Esophagus (tissue), 2 donors: Measurements from ENCODE around the gene LEO1. TPM values are rescaled to one million over a fixed set of nuclear protein-coding genes. Genes with fewer than 3 reads are reported as not detected.

Experiments used
- H3K27ac ChIP-seq, 2 donors: one replicate each; pipeline ENCODE4 v1.5.1; 2013; ENCODE audit warnings: low read depth in 2 of 2, mild to moderate bottlenecking in 2 of 2, inconsistent platforms in 1 of 2, low read length in 1 of 2, moderate library complexity in 1 of 2
- H3K27me3 ChIP-seq, 2 donors: one replicate each; pipeline ENCODE4 v1.6.1; 2013; ENCODE audit warnings: low read length in 2 of 2, control low read depth in 1 of 2, mild to moderate bottlenecking in 1 of 2; ENCODE audit not compliant: insufficient read depth in 2 of 2, control insufficient read depth in 1 of 2
- H3K36me3 ChIP-seq, 2 donors: one replicate each; pipeline ENCODE4 v1.6.1; 2013; ENCODE audit warnings: low read length in 1 of 2; ENCODE audit not compliant: control insufficient read depth in 2 of 2, insufficient read depth in 2 of 2
- H3K4me1 ChIP-seq, 2 donors: one replicate each; pipeline ENCODE4 v1.6.1; 2013; ENCODE audit warnings: low read length in 1 of 2; ENCODE audit not compliant: control insufficient read depth in 2 of 2, insufficient read depth in 2 of 2
- H3K4me3 ChIP-seq, 2 donors: one replicate each; pipeline ENCODE4 v1.5.1; 2013; ENCODE audit warnings: low read length in 2 of 2, mild to moderate bottlenecking in 2 of 2, low read depth in 1 of 2, moderate library complexity in 1 of 2
- H3K9me3 ChIP-seq, 2 donors: one replicate each; pipeline ENCODE4 v1.6.1; 2013; ENCODE audit warnings: mild to moderate bottlenecking in 2 of 2, low read depth in 1 of 2, low read length in 1 of 2, moderate library complexity in 1 of 2; ENCODE audit not compliant: control insufficient read depth in 2 of 2, insufficient read depth in 1 of 2
- WGBS, 2 donors: extraction: QIAGEN DNeasy Blood & Tissue Kit; methylation state at CpG; one replicate each; pipeline ENCODE4 v1.1.7; 2013; 5-methylcytosine and 5-hydroxymethylcytosine counted together
- polyA plus RNA-seq, 2 donors: library from polyadenylated mRNA; stranded (reverse); fragments of 200-250 nt; gene quantifications; one replicate each; pipeline ENCODE4 v1.2.3, GENCODE V29; 2013
- donor health status: healthy with polysubstance abuse.
- donor health status: Bipolar disorder and iron deficiency.

The LEO1 gene
- polyA plus RNA-seq, 2 donors = 9.5 to 19.6 TPM

- no peaks in the 10 kb centered on the region for H3K4me1 ChIP-seq
- WGBS, 2 donors = 93 to 96% methylated on average over 3 of the region's 3 CpGs
- H3K9me3 ChIP-seq = no peaks in the 10 kb centered on the region
- H3K27me3 ChIP-seq = no peaks in the 10 kb centered on the region
- no peak overlapping the region for H3K27ac ChIP-seq
- peaks cover 5 to 16% of the 10 kb centered on the region in 2 donors for H3K36me3 ChIP-seq
- no peak overlapping the region for H3K4me3 ChIP-seq
Observed at GRCh38 chr15:51912528-51912927, 59.0 kb downstream of the LEO1 start.

GRCh38 chr15:51909584-51909983 is 62.0 kb downstream of the LEO1 start:
- WGBS, 2 donors = 92 to 96% methylated on average over 2 of the region's 2 CpGs
- Histone ChIP-seq H3K36me3 (peaks cover 3 to 12% of the 10 kb centered on the region in 2 donors), H3K27ac (no peak overlapping the region)

GRCh38 chr15:51908316-51908715 is 63.3 kb downstream of the LEO1 start:
- H3K4me1 ChIP-seq = no peaks in the 10 kb centered on the region
- 89 to 97% methylated on average over 1 of the region's 1 CpG for WGBS, 2 donors
- H3K4me3 ChIP-seq = no peak overlapping the region
- H3K9me3 ChIP-seq = no peaks in the 10 kb centered on the region
- no peak overlapping the region for H3K27ac ChIP-seq
- H3K27me3 ChIP-seq = no peaks in the 10 kb centered on the region
- H3K36me3 ChIP-seq = peaks cover 3 to 9% of the 10 kb centered on the region in 2 donors

More at GRCh38 chr15:51909584-51909983, 62.0 kb downstream of the LEO1 start:
- H3K4me1 ChIP-seq = no peaks in the 10 kb centered on the region
- no peaks in the 10 kb centered on the region for H3K27me3 ChIP-seq
- H3K9me3 ChIP-seq = no peaks in the 10 kb centered on the region
- H3K4me3 ChIP-seq = no peak overlapping the region

GRCh38 chr15:51907136-51907862 is 64.3 kb downstream of the LEO1 start:
- no peak overlapping the region for H3K4me3 ChIP-seq
- H3K9me3 ChIP-seq = no peaks in the 10 kb centered on the region
- H3K4me1 ChIP-seq = no peaks in the 10 kb centered on the region
- H3K27me3 ChIP-seq = no peaks in the 10 kb centered on the region
- H3K27ac ChIP-seq = no peak overlapping the region
- H3K36me3 ChIP-seq = peaks cover 3 to 9% of the 10 kb centered on the region in 2 donors
- WGBS, 2 donors = 66 to 83% methylated on average over 8 of the region's 8 CpGs

- no peaks in the 10 kb centered on the region for H3K4me1 ChIP-seq
- peaks cover 4 to 5% of the 10 kb centered on the region in 2 donors for H3K36me3 ChIP-seq
- H3K27ac ChIP-seq = no peak overlapping the region
- no peak overlapping the region for H3K4me3 ChIP-seq
- no peaks in the 10 kb centered on the region for H3K27me3 ChIP-seq
- 77 to 81% methylated on average over 4 of the region's 4 CpGs for WGBS, 2 donors
- no peaks in the 10 kb centered on the region for H3K9me3 ChIP-seq
Observed at GRCh38 chr15:51904931-51905330, 66.6 kb downstream of the LEO1 start.

- WGBS, 2 donors = 80 to 88% methylated on average over 3 of the region's 3 CpGs
- no peak overlapping the region for H3K4me3 ChIP-seq
- no peak overlapping the region for H3K27ac ChIP-seq
- no peaks in the 10 kb centered on the region for H3K27me3 ChIP-seq
- no peaks in the 10 kb centered on the region for H3K4me1 ChIP-seq
- H3K36me3 ChIP-seq = peaks cover 3 to 4% of the 10 kb centered on the region in 2 donors
- H3K9me3 ChIP-seq = no peaks in the 10 kb centered on the region
Observed at GRCh38 chr15:51904421-51904820, 67.2 kb downstream of the LEO1 start.

GRCh38 chr15:51889486-51889885 is 82.1 kb downstream of the LEO1 start:
- no peak overlapping the region for H3K27ac ChIP-seq
- no peaks in the 10 kb centered on the region for H3K4me1 ChIP-seq
- 94 to 96% methylated on average over 2 of the region's 2 CpGs for WGBS, 2 donors
- no peaks in the 10 kb centered on the region for H3K27me3 ChIP-seq
- H3K4me3 ChIP-seq = no peak overlapping the region
- no peaks in the 10 kb centered on the region for H3K9me3 ChIP-seq
- H3K36me3 ChIP-seq = peaks cover 1 to 4% of the 10 kb centered on the region in 2 donors

- no peaks in the 10 kb centered on the region for H3K27me3 ChIP-seq
- H3K27ac ChIP-seq = no peak overlapping the region
- H3K36me3 ChIP-seq = peaks cover 0 to 4% of the 10 kb centered on the region in 2 donors
- no peak overlapping the region for H3K4me3 ChIP-seq
- no peaks in the 10 kb centered on the region for H3K9me3 ChIP-seq
- no peaks in the 10 kb centered on the region for H3K4me1 ChIP-seq
- 22 to 25% methylated on average over 2 of the region's 2 CpGs for WGBS, 2 donors
Observed at GRCh38 chr15:51888593-51889195, 82.9 kb downstream of the LEO1 start.
